Mesendoderm (in vitro differentiated cells): ENCODE data around the gene INTS7.
"Not testable (repeated sequence)": the region's sequence is repeated elsewhere in the genome, so short reads cannot be mapped to it uniquely, and the experiment has no call there.

Experiments used
- DNase-seq: peaks from one replicate; pipeline ENCODE4 v3.0.0; 2013
- H2AK5ac ChIP-seq: 2 replicates; pipeline ENCODE4 v1.6.1; 2013; ENCODE audit warnings: low read length, inconsistent platforms
- H2BK120ac ChIP-seq: 2 replicates; pipeline ENCODE4 v1.6.1; 2013; ENCODE audit warnings: low read depth, mild to moderate bottlenecking, low read length, moderate library complexity, mixed read lengths
- H2BK15ac ChIP-seq: replicated peaks from 2 replicates; pipeline ENCODE4 v1.6.1; 2013; ENCODE audit warnings: low read depth, mild to moderate bottlenecking, moderate library complexity
- H2BK5ac ChIP-seq: 2 replicates; pipeline ENCODE4 v1.6.1; 2013; ENCODE audit warnings: low read length, inconsistent platforms
- H3K18ac ChIP-seq: 2 replicates; pipeline ENCODE4 v1.6.1; 2013; ENCODE audit warnings: mild to moderate bottlenecking, low read length, mixed read lengths
- H3K23ac ChIP-seq: one replicate; pipeline ENCODE4 v1.6.1; 2013; ENCODE audit warnings: low read length
- H3K27ac ChIP-seq: 2 replicates; pipeline ENCODE4 v1.5.1; 2013; ENCODE audit warnings: low read depth, mild to moderate bottlenecking, inconsistent platforms, low read length, moderate library complexity
- H3K27me3 ChIP-seq: 2 replicates; pipeline ENCODE4 v1.6.1; 2013; ENCODE audit warnings: low read length, control low read depth, mild to moderate bottlenecking, inconsistent platforms; ENCODE audit not compliant: insufficient read depth, poor library complexity
- H3K36me3 ChIP-seq: 2 replicates; pipeline ENCODE4 v1.6.1; 2013; ENCODE audit warnings: low read length, inconsistent platforms; ENCODE audit not compliant: control insufficient read depth, insufficient read depth
- H3K4ac ChIP-seq: one replicate; pipeline ENCODE4 v1.6.1; 2013; ENCODE audit warnings: low read depth, mild to moderate bottlenecking, low read length, moderate library complexity
- H3K4me1 ChIP-seq: 2 replicates; pipeline ENCODE4 v1.6.1; 2013; ENCODE audit warnings: low read depth, low read length, inconsistent platforms; ENCODE audit not compliant: control insufficient read depth
- H3K4me2 ChIP-seq: 2 replicates; pipeline ENCODE4 v1.6.1; 2013; ENCODE audit warnings: low read length
- H3K4me3 ChIP-seq: 2 replicates; pipeline ENCODE4 v1.5.1; 2013; ENCODE audit warnings: mild to moderate bottlenecking, low read length
- H3K56ac ChIP-seq: one replicate; pipeline ENCODE4 v1.6.1; 2013; ENCODE audit warnings: low read length
- H3K79me1 ChIP-seq: 2 replicates; pipeline ENCODE4 v1.6.1; 2013; ENCODE audit warnings: low read length, inconsistent platforms
- H3K79me2 ChIP-seq: 2 replicates; pipeline ENCODE4 v1.6.1; 2013; ENCODE audit warnings: mild to moderate bottlenecking, low read length; ENCODE audit not compliant: control insufficient read depth, insufficient read depth
- H3K9ac ChIP-seq: 2 replicates; pipeline ENCODE4 v1.6.1; 2013; ENCODE audit warnings: low read length, inconsistent platforms
- H4K5ac ChIP-seq: one replicate; pipeline ENCODE4 v1.6.1; 2013; ENCODE audit warnings: low read length
- H4K8ac ChIP-seq: one replicate; pipeline ENCODE4 v1.6.1; 2013; ENCODE audit warnings: low read depth, mild to moderate bottlenecking, control low read depth, low read length, moderate library complexity
- WGBS: extraction: QIAGEN DNeasy Blood & Tissue Kit; methylation state at CpG from one replicate; pipeline ENCODE4 v1.1.7; 2013; ENCODE audit warnings: low lambda C conversion rate, missing lambda C conversion rate; ENCODE audit not compliant: insufficient coverage; ENCODE audit errors: extremely low coverage; 5-methylcytosine and 5-hydroxymethylcytosine counted together

INTS7 gene

GRCh38 chr1:211920141-211920572 is 115.2 kb downstream of the INTS7 start:
- Histone ChIP-seq H3K27ac (no peak overlapping the region), H2AK5ac (no peak overlapping the region), H3K27me3 (no peaks in the 10 kb centered on the region), H2BK120ac (no peak overlapping the region), H3K18ac (no peak overlapping the region), H3K9ac (no peak overlapping the region), H3K4ac (no peak overlapping the region), H3K56ac (no peak overlapping the region), H3K4me1 (no peaks in the 10 kb centered on the region), H3K4me2 (no peak overlapping the region), H3K79me2 (no peaks in the 10 kb centered on the region), H3K79me1 (no peaks in the 10 kb centered on the region), H3K36me3 (no peaks in the 10 kb centered on the region), H2BK15ac (no peak overlapping the region), H4K8ac (no peak overlapping the region), H2BK5ac (no peak overlapping the region), H4K5ac (no peak overlapping the region), H3K23ac (no peak overlapping the region), H3K4me3 (no peak overlapping the region)
- no peak for DNase-seq
- WGBS, result no CpG with 5 or more reads among the region's 5 CpGs

DNA sequence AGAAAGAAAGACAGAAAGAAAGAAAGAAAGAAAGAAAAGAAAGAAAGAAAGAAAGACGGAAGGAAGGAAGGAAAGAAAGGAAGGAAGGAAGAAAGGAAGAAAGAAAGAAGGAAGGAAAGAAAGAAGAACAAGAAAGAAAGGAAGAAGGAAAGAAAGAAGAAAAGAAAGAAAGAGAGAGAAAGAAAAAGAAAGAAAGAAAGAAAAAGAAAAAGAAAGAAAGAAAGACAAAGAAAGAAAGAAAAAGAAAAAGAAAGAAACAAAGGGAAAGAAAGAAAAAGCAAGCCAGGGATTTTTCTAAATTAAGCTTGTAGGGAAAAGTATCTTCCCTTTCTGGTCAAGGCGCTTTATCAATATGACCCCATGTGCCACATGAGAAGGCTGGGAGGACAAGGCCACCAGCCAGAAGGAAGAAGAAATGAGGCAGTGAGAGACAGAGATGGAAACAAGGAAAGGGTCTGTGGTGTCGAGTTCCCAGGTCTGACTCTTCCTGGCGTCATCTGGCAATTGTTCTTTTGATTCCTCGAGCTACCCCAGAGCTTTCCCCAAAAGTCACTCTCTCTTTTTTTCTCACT is 116.4 kb downstream of the INTS7 start:
- no peaks in the 10 kb centered on the region for H3K36me3 ChIP-seq
- H3K27ac ChIP-seq, result no peak overlapping the region
- H3K4me3 ChIP-seq, result no peak overlapping the region
- no peak overlapping the region for H3K18ac ChIP-seq
- H3K79me2 ChIP-seq, result no peaks in the 10 kb centered on the region
- H2BK5ac ChIP-seq, result no peak overlapping the region
- H3K27me3 ChIP-seq, result no peaks in the 10 kb centered on the region
- H3K9ac ChIP-seq, result no peak overlapping the region
- no peak for DNase-seq
- H3K23ac ChIP-seq, result no peak overlapping the region
- no peak overlapping the region for H2BK15ac ChIP-seq
- H2AK5ac ChIP-seq, result no peak overlapping the region
- no peak overlapping the region for H4K5ac ChIP-seq
- no peak overlapping the region for H3K4ac ChIP-seq
- H3K56ac ChIP-seq, result no peak overlapping the region
- no peaks in the 10 kb centered on the region for H3K4me1 ChIP-seq
- no CpG with 5 or more reads among the region's 5 CpGs for WGBS
- no peak overlapping the region for H4K8ac ChIP-seq
- H2BK120ac ChIP-seq, result no peak overlapping the region
- H3K79me1 ChIP-seq, result no peaks in the 10 kb centered on the region
- H3K4me2 ChIP-seq, result no peak overlapping the region

DNA sequence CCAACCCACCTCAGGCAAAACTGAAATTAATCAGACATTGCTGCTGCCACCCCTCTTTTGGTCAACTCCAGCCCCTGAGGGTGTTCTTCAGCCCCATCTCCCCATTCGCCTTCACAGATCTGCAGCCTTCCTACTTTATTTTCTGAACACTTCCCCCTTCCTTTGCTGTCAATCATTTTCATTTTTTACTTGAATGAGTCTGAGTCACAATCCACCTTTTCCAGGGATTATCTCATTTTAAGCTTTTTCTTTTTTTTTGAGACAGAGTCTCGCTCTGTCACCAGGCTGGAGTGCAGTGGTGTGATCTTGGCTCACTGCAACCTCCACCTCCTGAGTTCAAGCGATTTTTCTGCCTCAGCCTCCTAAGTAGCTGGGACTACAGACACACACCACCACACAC is 118.9 kb downstream of the INTS7 start:
- not testable (repeated sequence) for H4K5ac ChIP-seq, H3K56ac ChIP-seq, H3K79me1 ChIP-seq, H4K8ac ChIP-seq, H3K4me3 ChIP-seq, DNase-seq, H2BK5ac ChIP-seq, H2AK5ac ChIP-seq, H3K36me3 ChIP-seq, H3K4me2 ChIP-seq, H3K9ac ChIP-seq, H3K4ac ChIP-seq, H3K79me2 ChIP-seq, H3K4me1 ChIP-seq, H3K18ac ChIP-seq, H3K27me3 ChIP-seq, H2BK15ac ChIP-seq, H2BK120ac ChIP-seq, H3K23ac ChIP-seq, H3K27ac ChIP-seq
- WGBS, result no CpG with 5 or more reads among the region's 3 CpGs

DNA sequence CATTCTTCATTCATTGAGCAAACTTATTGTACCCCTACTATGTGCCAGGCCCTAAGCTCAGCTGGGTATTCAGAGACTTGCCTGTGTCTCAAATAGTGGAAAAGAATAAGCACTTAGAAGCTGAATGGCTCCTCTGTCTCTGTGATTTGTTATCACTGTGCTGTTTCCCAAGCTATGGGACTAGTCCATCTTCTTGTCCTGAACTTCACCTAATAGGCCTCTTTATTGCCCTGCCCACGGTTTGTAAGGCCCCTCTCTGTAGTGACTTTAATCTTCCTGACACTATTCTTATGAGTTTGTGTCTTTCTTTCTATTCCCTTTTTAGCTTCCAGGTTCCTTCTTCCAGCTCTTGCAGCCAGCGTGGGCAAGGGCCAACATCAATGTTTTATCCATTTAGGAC is 119.4 kb downstream of the INTS7 start:
- Histone ChIP-seq H2BK5ac (no peak overlapping the region), H4K5ac (no peak overlapping the region), H3K4me1 (no peaks in the 10 kb centered on the region), H3K18ac (no peak overlapping the region), H2BK120ac (no peak overlapping the region), H3K36me3 (no peaks in the 10 kb centered on the region), H3K4ac (no peak overlapping the region), H3K4me2 (no peak overlapping the region), H2BK15ac (no peak overlapping the region), H3K27me3 (no peaks in the 10 kb centered on the region), H3K27ac (no peak overlapping the region), H4K8ac (no peak overlapping the region), H3K79me2 (no peaks in the 10 kb centered on the region), H3K56ac (no peak overlapping the region), H3K4me3 (no peak overlapping the region), H2AK5ac (no peak overlapping the region), H3K79me1 (no peaks in the 10 kb centered on the region), H3K23ac (no peak overlapping the region), H3K9ac (no peak overlapping the region)
- DNase-seq, result no peak
- no CpG with 5 or more reads among the region's 2 CpGs for WGBS

- no peak for DNase-seq
- Histone ChIP-seq H3K79me1 (no peaks in the 10 kb centered on the region), H3K27ac (no peak overlapping the region), H3K4me1 (no peaks in the 10 kb centered on the region), H2BK5ac (no peak overlapping the region), H3K18ac (no peak overlapping the region), H4K5ac (no peak overlapping the region), H3K56ac (no peak overlapping the region), H3K4ac (no peak overlapping the region), H2AK5ac (no peak overlapping the region), H2BK15ac (no peak overlapping the region), H3K23ac (no peak overlapping the region), H2BK120ac (no peak overlapping the region), H3K4me2 (no peak overlapping the region), H4K8ac (no peak overlapping the region), H3K36me3 (no peaks in the 10 kb centered on the region), H3K4me3 (no peak overlapping the region), H3K79me2 (no peaks in the 10 kb centered on the region), H3K9ac (no peak overlapping the region), H3K27me3 (no peaks in the 10 kb centered on the region)
- WGBS, result no CpG with 5 or more reads among the region's 13 CpGs
Measured at GRCh38 chr1:211912844-211913432, 122.4 kb downstream of the INTS7 start.

- no peak overlapping the region for H3K18ac ChIP-seq
- H3K79me1 ChIP-seq, result no peaks in the 10 kb centered on the region
- H3K4me2 ChIP-seq, result no peak overlapping the region
- H4K8ac ChIP-seq, result no peak overlapping the region
- H3K36me3 ChIP-seq, result no peaks in the 10 kb centered on the region
- H3K9ac ChIP-seq, result no peak overlapping the region
- H3K27me3 ChIP-seq, result no peaks in the 10 kb centered on the region
- no peak overlapping the region for H3K27ac ChIP-seq
- no peaks in the 10 kb centered on the region for H3K79me2 ChIP-seq
- H2BK120ac ChIP-seq, result no peak overlapping the region
- H3K4ac ChIP-seq, result no peak overlapping the region
- no peak overlapping the region for H2BK5ac ChIP-seq
- DNase-seq, result no peak
- no CpG with 5 or more reads among the region's 1 CpG for WGBS
- no peak overlapping the region for H2AK5ac ChIP-seq
- no peak overlapping the region for H4K5ac ChIP-seq
- H3K23ac ChIP-seq, result no peak overlapping the region
- H2BK15ac ChIP-seq, result no peak overlapping the region
- no peaks in the 10 kb centered on the region for H3K4me1 ChIP-seq
- H3K56ac ChIP-seq, result no peak overlapping the region
- H3K4me3 ChIP-seq, result no peak overlapping the region
Measured at GRCh38 chr1:211912038-211912437, 123.3 kb downstream of the INTS7 start.
